ENCODE data around the gene ELMO1.
A peak's percentile ranks its signal among the peaks of the same experiment; 100 is the strongest.

Gene ELMO1

DNA sequence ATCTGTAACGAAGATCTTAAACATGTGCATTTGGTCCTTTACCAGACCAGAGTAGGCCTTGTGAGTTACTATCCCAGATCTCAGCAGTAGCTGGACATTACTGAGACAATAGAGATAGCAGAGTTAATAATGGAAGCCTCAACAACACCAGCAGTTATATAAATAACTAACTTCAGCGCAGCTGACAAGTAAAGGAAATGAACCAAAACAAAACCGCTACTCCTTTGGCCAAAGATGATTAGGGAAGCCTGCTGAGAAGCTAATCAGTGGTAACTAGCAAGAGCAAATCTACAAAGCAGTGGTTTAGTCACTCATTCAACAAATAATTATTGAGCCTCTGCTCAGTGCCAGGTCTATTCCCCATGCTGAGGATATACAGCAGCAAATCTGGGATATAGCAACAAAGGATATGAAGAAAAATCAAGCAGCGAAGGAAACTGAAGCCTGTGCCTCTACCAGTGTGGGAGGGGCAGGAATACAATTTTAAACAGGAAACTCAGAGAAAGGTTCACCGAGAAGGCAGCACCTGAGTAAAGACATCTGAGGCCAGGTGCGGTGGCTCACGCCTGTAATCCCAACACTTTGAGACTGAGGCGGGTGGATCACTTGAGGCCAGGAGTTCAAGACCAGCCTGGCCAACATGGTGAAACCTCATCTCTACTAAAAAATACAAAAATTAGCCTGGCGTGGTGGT, 103.6 kb downstream of the ELMO1 start:
- no peak for DNase-seq (ENCODE audit: low spot score)

GRCh38 chr7:37342688-37343471, 105.8 kb downstream of the ELMO1 start:
- DNase-seq (ENCODE audit: low spot score), result no peak

DNA sequence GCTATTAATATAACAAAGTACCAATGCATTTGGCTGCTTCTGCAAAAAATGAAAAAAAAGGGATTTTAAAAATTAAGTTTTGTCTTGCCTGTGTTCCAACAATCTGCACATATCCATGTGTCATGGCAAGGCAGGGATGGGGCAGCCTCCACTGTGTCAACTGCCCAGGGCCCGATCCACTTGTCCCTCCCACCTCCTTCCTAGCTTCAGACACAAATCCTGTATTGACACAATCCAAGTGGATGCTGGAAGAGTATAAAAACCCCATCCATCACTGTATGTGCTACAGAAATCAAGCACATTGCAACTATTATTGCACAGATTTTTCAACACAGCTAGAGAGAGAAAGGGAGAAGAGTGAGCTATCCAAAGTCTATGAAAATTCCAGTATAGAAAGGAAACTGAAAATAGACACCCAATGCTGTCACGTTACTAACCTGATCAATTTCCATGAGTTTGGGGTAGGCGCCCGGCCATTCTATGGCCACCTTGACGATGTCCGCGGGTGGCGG, 106.4 kb downstream of the ELMO1 start:
- no peak for DNase-seq (ENCODE audit: low spot score)

DNA sequence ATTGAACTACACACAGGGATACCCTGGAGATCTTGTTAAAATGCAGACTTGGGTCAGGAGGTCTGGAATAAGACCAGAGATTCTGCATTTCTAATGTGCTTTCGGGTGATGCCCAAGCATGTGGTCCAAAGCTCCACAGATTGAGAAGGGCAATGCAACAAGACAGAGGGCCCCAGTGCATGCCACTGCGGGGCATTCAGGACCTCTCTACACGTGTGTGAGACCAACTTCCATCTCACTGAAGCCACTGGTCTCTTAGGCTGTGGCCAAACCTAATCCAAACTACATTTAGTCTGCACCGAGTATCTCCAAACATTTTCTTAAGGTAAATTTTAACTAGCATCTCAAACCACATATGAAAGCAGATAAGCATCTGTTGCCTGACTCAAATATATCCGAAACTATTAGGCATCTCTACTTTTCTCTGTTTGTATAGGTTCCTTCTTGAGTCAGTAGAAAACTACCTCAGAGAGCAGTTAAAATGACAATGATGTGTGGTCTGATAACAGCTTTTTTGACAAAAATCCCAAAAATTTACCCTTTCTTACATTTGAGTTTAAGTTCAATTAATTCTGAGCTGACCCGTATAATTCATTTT, 107.5 kb downstream of the ELMO1 start:
- no peak for DNase-seq (ENCODE audit: low spot score)

- no peak for DNase-seq (ENCODE audit: low spot score)
Observed at GRCh38 chr7:37338966-37339365, 109.7 kb downstream of the ELMO1 start.

- DNase-seq (ENCODE audit: low spot score), result no peak
Observed at GRCh38 chr7:37337522-37337921, 111.1 kb downstream of the ELMO1 start.

DNA sequence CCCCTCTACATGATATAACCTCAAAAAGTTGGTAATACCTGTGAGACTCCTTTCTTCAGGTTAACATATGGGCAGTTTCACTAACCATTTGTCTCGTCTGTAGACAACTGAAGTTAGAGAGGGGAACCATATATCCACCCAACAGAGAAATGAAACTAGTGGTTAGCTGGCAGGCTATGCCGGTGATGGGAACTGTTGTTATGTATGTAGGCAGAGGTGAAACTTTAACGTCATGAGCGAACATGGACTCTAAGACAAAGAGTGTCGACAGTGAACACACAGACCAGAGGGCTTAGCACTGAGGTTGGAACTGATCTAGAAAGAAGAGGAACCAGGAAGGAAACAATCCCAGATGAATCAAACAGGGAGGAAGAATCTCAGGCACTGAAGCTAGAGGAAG, 112.4 kb downstream of the ELMO1 start:
- DNase-seq (ENCODE audit: low spot score), result no peak

DNA sequence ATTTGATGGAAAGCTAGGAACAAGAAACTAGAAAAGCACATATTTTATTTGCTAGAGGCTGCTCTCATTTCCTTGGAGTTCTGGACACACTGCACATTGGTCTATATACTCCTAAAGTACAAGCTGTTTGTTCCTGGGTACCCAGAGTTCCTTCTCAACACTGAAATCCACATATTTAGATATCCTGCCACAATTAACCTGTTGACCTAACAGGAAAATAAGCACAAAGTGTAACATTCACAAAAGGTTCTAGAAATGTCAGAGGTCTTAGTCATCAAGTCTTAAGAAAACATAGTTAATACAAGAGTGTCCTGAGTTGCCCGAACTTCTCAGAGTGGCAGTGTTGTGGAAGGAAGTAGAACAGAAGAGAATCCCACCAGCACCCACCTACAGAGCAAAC, 115.6 kb downstream of the ELMO1 start:
- DNase-seq (ENCODE audit: low spot score), result no peak

DNA sequence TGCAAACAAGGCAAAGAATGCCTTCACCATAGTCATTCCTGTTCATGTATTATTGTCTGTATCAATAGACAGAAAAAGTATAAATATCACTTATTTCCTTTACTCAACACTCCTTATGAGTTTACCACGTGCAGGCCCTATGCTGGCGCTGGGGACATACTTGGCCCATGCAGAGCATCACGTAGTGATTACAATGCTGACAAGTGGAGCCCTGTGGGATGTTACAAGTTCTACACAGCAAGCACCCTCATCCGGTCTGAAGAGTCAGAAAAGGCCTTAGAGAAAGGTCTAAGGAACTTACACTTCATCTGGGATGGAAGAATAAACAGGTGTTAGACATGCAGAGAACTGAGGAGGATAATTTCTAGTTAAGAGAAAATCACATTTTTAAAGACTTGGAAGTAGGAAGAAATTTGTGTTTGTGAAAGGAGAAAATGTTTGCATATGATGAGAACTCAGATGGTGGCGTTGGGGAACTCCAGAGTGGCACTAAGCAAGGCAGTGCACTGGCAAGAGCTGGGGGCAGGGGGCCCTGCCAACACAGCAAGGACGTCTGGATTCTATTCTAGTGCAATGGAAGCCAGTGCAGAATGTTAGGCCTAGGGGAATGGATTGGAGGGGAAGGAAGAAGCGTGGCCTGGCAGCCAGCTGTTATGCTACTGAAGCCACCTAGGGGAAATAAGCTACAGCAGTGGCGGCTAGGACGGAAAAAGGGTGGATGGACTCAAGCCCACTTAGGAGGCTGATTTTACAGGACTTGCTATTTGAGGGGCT, 116.2 kb downstream of the ELMO1 start:
- DNase-seq (ENCODE audit: low spot score), result no peak

DNA sequence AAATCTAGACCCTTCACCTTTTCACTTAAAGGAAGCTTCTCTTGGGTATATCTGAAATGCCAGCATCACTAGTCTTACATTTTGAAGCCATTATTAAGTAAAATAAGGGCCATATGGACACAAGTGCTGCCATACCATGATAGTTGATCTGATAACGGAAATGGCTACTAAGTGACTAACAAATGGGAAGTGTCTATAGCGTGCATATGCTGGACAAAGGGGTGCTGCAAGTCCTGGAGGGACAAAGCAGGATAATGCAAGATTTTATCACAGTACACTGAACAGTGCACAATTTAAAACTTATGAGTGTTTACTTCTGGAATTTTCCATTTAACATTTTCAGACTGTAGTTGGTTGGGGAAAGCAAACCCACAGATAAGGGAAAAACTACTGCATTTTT, 117.9 kb downstream of the ELMO1 start:
- DNase-seq (ENCODE audit: low spot score), result no peak

GRCh38 chr7:37329940-37330339, 118.7 kb downstream of the ELMO1 start:
- no peak for DNase-seq (ENCODE audit: low spot score)

GRCh38 chr7:37327288-37327687, 121.4 kb downstream of the ELMO1 start:
- no peak for DNase-seq (ENCODE audit: low spot score)

DNA sequence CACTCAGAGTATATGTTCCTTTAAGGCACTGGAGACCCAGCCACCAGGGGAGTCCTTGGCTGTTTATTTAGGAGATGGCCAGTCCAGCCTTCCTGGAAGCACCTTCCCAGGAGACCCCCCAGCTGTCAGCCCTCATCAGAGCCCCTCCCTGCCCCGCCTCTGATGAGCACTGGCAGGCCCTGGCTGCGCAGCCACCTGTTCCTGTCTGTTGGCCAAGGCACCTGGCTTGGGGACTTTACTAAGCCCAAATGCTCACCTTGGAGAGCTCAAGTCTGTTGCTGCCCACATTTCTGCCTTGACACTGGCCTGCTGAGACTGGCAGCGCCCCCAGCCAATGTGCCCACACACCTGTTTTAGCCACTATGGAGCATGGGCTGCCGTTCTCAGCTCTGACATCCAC, 124.7 kb downstream of the ELMO1 start:
- no peak for DNase-seq (ENCODE audit: low spot score)

DNA sequence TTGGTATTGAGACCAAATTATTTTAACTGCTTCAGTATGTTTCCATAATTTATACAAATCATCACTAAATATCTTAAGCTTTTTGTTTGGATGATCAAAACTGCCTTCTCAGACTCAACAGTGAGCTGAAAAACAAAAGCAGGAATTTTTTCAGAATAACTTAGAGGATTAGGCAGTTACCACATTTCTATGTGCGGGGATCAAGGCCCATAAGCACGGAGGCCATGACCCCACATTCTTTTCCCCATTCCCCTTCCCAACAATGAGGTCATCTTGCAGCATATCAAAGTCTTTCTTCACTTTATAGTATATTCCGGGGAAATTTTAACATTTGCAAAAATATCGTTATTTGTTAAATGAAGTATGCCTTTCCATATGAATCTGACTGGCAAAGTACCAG, 125.8 kb downstream of the ELMO1 start:
- DNase-seq (ENCODE audit: low spot score), result no peak

DNA sequence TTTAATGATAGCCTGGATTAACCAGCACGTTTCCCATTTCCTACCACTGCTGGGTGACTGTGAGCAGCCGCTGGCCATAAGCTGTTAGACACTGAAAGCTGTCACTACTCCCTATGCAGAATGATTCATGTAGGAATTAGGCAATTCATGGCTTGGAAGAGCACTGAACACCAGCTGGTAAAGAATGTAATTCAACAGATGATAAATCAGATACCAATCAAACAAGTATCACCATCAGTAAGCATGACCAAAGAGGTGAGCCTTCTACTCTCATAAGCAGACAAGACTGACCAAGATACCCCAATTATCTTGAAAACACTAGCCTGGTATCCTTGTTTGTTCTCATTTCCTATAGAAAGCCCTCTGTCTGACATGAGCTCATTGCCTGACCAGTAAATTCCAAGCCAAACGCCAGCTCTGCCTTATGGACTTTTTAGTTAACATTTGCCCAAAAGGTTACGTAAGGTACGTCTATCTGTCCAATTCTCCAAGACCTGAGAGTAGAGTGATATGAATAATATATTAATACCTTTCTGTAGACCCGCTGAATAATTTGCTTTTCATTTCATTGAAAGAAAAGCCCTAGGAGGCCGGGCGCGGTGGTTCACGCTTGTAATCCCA, 127.7 kb downstream of the ELMO1 start:
- DNase-seq (ENCODE audit: low spot score), result no peak

GRCh38 chr7:37320140-37320847, 128.4 kb downstream of the ELMO1 start:
- no peak for DNase-seq (ENCODE audit: low spot score)

DNA sequence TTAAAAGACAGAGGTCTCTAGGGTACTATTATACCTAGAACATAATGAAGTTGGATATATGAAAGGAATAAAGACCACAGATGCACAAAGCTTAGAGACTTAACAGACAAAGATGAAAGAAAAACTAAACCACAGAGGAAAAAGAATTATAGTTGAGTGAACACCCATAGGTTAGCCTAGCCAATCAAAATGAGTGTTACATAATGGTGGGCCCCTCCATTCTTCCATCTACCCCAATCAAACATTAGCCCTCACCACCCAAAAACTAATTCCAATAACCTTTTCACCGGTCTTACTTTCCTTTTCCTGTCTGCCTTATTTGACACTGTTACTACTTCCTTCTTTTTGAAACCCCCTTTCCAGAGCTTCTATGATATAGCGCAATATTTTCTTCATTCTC, 130.1 kb downstream of the ELMO1 start:
- no peak for DNase-seq (ENCODE audit: low spot score)

- DNase-seq (ENCODE audit: low spot score), result no peak
Observed at GRCh38 chr7:37315772-37316715, 132.6 kb downstream of the ELMO1 start.

DNA sequence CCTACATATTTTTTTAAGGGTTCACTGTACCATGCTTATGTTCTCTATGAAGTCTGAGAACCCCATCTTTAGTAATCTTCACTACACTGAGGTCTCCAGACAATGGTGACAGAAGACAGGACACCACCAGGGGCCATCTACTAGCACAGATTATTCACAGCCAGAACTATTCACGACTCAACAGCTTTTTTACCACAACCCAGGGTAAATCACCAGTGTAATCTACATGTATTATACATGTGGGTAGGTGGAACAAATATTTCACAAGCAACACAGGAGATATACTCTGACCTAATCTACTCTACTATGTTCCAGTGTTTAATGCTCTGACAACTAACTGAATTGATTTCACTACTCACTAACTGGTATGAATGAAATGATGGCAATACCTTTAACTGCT, 136.1 kb downstream of the ELMO1 start:
- DNase-seq (ENCODE audit: low spot score), result no peak

- DNase-seq (ENCODE audit: low spot score), result peak; percentile 32
Observed at GRCh38 chr7:37311355-37311754, 137.3 kb downstream of the ELMO1 start.
